NOMO-1 treated with DMSO at 0.1 percent for 48 hours (cell line): ENCODE results near the gene LRRC25.
A peak's percentile ranks its signal among the peaks of the same experiment; 100 is the strongest.

ENCODE experiments used
- DNase-seq: peaks from one replicate; lab custom pipeline; 2025; ENCODE audit not compliant: unreplicated experiment; lab: John Stamatoyannopoulos, UW

The LRRC25 gene

DNA sequence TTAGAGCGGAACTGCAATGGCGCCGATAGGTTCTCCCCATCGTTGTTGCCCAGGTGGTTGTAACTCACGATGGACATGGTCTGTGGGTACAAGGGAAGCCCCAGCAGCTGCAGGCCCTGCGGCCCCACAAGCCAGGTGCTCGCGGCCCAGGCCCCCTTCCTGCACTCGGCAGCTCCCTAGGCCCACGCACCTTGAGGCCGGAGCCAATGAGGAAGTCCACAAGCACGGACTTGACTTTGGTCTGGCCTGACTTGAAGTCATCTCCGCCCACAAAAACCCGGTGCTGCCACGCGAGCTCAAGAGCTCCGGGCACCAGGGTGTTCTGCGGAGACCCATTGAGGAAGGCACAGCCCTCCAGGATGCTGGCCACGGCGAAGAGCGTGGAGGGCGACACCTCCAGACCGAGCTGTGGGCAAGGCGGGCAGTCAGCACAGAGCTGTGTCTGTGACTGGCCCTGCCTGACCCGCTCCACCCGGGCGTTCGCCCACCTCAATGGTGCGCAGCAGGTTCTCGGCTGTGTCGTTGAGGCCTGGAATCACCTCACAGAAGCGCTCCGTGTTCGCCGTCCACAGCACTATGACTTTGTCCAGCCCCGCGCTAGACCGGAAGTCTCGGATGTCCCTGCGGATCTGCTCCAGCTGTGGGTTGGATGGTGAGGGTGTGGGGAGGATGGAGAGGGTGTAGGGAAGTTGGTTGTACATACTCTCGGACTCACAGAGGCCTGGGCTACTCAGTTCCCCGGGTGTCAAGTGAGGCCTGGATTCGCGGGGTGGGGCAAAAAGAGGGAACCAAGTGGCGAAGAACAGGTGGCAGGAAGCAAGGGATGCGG lies 38.6 kb upstream of the LRRC25 start:
- no peak for DNase-seq

DNA sequence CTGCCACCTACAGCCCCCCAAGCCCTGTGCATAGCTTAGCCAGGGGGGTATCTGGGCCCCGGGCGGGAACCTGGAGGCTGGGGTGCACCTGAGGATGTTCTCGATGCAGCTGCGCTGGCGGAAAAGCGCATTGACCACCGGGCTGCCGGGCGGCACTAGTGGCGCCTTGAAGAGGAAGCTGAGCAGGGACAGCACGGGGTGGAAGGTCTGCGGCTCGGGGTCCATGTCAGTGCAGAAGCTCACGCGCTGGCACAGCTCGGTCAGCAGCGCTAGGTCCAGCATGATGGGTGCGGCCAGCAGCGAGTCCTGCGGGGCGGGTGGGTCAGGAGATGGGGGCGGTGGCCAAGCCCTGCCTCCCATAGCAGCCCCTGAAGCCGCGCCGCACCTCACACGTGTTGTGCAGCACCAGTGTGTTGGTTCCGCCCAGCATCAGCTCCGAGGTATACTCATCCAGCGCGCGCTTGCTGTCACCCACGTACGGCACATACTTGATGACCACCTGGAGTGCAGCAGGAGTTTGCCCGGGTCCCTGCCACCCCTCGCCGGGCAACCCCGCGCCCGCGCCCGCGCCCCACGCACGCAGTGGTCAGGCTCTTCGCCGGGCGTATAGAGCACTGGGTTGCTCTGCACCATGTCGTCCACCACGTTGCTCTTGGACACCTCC lies 37.9 kb upstream of the LRRC25 start:
- no peak for DNase-seq

DNA sequence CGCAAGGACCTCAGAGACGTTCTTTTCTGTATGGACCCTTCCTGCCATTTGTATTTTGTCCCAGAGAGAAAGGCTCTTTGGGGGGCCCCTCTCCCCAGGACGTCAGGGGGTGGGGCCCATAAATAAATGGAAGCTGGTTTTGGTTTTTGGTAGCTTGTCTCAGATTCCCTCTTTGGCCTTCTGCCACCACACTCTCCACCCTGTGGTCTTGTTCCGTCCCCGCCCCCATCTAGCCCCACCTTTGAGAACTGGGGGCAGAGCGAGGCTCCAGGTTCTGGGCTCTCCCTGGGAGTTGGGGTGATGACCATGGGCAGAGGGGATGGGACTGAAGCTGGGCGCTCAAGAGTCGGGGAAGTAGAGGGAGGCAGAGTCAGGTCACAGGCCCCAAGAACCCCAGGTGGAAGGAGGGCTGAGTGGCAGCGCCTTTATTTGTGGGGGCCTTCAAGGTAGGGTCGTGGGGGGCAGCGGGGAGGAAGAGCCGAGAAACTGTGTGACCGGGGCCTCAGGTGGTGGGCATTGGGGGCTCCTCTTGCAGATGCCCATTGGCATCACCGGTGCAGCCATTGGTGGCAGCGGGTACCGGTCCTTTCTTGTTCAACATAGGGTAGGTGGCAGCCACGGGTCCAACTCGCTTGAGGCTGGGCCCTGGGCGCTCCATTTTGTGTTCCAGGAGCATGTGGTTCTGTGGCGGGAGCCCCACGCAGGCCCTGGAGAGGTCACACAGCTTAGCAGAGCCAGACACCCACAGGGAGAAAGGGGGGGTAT lies 37.2 kb upstream of the LRRC25 start:
- DNase-seq = no peak

DNA sequence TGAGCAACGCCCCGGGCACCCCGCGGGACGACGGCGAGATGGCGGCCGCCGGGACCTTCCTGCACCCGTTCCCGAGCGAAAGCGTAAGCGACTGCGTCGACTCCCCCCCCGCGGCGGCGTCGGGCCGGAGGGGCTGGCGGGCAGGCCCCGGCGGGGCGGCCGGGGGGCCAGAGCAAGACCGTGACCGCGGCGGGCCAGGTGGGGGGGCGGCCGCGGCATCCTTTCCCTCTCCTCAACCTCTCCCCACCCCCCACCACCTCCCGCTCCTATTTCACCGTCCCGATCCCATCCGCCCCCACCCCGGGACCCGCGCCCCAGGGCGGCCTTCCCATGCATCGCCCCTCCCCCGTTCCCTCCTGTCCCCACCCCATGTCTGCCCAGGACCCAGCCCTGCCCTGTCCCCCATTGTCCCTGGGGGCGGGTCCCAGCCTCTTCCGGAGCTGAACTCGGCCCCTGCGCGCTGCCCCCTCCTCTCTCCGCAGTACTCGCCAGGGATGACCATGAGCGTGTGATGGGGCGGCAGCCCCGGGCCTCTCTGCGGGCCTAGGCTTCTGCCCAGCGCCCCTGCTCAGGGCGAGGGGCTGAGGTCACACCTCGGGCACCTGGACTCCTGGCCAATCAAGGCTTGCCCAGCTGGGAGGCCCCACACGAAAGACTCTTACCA lies 36.4 kb upstream of the LRRC25 start:
- no peak for DNase-seq

DNA sequence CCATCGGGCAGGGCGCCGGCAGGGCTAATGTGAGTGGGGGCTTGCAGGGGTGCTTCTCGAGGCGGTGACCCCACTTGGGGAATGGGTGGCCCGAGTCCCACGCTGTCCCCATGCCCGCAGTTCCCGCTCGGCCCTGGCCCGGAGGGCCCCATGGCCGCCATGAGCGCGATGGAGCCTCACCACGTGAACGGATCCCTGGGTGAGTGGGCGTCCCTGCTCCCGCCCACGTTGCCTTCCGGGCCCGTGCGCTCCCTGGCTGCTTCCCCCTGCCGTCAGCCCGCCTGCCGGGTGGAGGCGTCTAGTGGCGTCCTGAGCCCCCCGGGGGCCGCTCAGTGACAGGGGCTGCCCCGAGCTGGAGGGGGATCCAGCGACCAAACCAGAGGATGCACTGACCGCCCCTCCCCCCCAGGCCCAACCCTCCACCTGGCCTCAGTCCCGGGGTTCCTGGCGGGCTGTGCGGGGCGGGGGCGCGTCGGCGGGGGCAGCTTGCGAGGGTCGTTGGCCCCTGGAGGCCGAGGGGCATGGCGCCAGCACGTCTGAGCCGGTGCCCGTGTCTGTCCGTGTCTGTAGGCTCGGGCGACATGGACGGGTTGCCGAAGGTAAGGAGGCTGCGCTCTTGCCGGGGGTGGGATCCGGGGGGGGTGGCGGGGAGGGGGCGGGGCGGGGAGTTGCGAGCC lies 35.7 kb upstream of the LRRC25 start:
- no peak for DNase-seq

DNA sequence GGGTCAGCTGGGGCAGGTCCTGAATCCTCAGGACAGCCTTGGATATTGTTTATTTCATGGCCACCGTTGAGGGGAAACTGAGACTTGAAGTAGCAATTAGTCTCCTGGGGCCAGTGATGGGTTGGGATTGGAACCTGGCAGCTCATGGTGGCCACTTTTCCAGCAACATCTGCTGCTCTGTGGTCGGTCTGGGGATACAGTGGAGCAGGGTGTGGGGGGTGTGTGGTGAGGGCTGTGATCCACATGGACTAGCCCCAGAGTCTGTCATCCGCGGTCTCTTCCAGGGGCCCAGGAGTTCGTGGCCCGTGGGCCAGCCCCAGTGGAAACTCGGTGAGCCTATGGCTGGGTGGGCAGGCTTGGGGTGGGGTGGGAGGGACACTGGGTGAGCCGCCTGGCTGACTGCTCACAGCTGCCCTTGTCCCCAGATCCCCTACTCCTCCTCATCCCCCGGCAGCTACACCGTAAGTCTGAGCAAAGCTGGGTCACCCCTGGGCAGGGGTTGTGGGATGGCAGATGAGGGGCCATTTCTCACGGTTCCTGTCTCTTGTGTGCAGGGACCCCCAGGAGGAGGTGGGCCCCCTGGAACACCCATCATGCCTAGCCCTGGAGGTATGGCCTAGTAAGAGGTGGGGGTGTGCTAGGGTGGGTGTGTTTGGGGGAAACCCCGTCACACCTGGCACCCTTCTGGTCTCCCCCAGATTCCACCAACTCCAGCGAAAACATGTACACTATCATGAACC lies 35.0 kb upstream of the LRRC25 start:
- DNase-seq = no peak

DNA sequence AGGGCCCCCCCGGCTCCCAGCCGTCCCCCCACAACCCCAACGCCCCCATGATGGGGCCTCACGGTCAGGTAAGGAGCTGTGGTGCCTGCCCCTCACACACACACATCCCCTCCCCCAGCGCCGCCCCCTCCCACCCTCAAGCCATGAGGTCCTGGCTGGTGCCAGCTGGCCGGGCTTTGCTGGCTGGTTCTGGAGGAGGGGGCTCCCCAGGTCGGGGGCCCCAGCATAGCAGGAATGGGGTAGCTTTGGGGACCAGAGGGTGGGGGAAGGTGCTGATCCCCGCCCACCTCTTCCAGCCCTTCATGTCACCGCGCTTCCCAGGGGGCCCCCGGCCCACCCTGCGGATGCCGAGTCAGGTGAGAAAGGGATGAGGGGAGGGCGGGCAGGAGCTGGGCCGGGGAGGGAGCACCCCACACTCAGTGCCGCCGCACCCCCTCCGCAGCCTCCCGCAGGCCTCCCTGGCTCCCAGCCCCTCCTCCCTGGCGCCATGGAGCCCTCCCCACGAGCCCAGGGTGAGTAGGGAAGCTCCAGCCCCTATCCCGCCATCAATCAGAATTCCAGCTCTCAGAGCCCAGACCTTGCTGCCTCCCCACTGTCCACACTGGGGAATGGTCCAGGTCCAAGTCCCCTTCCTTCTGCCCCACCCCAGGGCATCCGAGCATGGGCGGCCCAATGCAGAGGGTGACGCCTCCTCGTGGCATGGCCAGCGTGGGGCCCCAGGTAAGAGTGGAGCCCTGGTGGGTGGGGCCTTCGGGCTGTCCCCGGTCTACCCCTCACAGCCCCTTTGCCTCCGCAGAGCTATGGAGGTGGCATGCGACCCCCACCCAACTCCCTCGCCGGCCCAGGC lies 34.2 kb upstream of the LRRC25 start:
- no peak for DNase-seq

DNA sequence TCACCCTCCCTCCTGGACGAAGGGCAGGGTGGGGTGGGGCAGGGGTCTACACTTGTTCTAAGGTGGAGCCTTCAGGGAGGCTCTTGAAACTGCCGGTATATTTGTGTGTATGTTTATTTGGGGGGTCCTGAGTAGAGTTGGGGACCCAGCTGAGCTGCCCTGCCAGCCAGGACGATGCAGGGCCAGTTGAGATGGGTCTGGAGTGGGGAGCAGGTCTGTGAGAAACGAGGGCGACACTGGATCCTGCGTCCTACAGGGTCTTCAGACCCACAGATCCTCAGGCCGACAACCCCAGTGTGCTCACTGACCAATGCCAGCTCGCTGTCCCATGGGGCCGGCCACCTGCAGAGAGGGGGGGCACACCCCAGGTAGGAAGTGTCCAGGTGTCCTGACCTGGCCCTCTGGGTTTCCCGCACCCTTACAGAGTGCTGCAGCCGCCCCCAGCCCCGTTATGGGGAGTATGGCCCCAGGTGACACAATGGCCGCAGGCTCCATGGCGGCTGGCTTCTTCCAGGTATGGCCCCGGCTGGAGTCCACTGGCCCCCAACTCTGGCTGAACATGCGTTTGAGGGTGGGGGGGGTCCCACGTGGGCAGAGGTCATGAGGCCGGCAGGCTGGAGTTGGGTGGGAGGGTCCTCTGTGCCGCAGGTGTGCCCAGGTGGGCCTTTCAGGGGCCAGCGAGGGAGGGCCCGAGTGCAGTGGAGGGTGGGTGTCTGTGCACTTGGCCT lies 33.2 kb upstream of the LRRC25 start:
- DNase-seq = no peak

DNA sequence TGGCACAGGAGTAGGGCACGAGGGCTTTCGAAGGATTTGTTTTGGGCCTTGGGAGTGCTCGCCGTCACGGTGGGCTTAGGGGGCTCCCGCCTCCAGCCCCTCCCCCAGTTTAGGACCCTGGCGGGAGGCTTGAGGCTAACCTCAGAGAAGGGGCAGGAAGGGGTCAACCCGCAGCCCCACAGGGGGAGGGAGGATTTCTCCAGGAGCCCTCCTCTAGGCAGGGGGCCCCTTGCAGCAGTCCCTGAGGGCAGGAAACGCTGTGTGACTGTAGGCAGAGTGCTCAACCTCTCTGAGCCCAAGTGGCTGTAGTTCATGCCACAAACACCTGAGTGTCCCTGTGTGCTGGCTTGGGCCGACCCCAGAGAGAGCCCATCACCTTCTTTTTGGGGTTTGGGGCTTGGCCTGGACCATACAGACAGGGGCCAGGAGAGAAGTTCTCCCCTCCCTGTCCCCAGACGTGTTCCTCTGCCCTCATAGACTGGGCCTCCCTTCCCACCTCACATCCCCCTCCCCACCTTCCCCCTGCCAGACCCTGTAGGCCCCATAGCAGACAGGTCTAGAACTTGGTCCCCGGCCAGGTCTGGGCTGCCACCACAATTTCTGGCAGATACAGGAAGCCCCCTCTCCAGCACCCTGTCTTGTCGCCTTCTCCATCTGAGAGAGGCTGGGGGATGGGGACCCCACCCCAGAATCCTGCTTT lies 32.4 kb upstream of the LRRC25 start:
- no peak for DNase-seq

DNA sequence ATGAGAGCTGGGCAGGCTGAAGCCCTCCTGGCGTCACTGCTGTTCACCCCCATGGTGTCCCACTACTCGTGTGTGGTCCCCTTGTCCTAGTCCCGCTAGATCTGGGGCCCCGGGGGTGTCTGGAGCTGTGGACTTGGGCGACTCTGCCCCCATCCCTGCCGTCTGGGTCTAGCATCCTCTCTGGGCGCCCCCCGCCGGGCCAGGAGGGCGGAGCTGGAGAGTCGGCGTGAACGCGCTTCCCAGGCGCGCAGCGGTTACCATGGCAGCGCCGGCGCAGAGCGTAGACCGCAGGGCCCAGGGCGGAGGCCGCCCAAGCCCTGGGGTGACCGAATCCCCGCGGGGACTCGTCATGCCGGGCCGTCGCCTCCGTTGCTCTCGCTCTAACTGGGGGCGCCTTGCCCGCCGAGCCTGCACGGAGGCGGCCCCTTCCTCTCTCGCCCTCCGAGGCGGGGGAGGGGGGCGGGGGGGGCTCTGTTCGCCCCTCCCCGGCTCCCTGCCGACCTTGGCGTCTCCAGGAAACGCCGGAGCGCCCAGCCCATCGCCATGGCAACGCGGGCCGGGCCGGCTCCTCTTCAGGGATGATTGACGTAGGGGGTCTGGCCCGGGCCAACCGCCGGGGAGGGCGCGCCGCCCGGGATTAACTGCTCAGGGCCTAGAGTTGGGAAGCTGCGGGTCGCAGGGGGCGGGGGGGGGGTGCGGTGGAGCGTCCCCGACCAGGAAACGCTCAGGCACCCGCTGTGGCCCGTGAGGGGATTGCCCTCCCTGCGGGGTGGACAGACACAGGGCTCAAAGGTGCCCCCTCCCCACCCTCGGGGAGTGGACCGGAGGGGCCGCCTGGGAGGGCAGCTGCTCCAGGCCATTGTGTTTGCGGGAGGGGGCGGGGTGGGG lies 31.6 kb upstream of the LRRC25 start:
- DNase-seq = no peak

DNA sequence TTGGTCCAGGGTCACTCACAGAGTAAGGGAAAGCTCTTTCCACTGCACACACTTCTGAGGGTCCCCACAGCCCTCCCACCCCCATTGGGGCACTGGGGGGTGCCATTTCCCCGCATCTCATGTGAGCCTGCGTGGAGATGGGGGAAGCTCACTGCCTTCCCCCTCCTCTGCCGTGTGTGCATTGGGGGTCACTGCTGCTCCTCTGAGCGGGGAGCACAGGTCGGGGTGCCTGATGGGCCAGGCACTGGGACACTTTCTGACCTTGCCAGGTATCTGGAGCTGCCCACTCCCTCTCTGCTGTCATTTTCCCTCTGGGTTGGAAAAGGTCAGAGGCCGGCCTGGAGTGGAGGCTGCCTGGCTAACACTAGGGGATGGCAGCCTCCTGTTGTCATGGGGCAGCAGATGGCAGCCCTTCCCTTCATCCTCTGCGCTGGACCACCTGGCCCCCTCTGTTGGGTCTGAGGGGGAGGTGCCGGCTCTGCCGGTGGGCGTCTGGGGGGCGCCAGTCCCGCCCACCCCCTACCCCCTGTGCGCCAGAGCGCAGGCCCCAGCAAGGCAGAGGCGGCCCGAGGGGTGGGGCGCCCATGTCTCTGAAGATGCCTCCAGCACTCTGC lies 30.9 kb upstream of the LRRC25 start:
- no peak for DNase-seq

DNA sequence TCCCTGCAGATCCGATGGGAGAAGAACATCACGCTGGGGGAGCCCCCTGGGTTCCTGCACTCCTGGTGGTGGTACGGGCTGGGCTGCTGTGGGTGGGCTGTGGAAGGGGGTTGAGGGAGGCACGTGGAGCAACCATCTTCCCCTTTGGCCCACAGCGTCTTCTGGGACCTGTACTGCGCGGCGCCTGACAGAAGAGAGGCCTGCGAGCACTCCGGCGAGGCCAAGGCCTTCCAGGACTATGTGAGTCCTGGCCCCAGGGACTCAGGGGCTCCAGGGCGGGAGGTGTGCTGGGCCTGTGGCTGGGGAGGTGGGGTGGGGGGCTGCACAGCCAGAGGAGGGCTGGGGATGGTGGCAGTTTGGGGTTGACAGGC lies 30.3 kb upstream of the LRRC25 start:
- no peak for DNase-seq

DNA sequence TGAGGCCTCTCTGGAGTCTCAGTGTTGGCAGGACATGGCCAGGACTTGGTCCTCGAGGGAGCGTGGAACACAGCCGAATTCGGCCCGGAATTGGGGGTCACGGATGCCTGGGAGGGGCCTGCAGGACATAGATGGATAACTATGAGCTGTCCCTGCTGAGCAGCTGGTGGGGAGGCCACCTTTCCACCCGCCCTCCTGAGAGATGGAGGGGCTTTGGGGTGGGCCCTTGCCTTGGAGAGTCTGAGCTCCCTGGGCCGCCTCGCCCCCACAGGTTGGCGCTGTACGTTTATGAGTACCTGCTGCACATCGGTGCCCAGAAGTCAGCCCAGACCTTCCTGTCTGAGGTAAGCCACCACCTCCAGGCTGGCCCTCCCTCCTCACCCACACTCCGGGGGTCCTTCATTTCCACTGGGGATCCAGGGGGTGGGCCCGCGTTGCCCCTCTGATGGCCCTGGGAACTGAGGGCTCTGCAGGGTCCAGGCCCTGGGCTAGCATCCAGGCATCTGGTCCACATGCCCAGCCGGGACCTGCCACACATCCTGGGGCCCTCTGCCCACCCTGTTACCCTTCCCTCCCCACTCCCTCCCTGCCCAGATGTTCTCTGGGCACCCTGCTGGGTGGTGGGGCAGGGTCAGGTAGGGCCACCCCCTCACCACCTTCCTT lies 29.8 kb upstream of the LRRC25 start:
- DNase-seq = no peak

DNA sequence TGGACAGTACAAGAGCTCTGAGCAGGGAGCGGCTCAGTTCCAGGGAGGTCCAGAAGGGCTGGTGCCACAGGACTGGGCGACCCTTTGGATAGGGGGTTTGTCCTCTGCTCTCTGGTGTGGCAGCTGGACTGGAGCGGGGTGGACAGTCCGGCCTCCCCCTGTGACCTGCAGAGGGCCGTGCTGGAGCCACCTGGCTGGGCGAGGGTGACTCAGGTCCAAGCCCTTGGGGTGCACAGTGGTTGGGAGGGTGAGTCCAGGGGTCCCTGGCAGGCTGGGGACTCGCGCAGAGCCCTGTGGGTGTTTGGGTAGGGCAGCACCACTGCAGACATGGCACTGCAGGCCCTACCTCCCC lies 29.0 kb upstream of the LRRC25 start:
- no peak for DNase-seq

DNA sequence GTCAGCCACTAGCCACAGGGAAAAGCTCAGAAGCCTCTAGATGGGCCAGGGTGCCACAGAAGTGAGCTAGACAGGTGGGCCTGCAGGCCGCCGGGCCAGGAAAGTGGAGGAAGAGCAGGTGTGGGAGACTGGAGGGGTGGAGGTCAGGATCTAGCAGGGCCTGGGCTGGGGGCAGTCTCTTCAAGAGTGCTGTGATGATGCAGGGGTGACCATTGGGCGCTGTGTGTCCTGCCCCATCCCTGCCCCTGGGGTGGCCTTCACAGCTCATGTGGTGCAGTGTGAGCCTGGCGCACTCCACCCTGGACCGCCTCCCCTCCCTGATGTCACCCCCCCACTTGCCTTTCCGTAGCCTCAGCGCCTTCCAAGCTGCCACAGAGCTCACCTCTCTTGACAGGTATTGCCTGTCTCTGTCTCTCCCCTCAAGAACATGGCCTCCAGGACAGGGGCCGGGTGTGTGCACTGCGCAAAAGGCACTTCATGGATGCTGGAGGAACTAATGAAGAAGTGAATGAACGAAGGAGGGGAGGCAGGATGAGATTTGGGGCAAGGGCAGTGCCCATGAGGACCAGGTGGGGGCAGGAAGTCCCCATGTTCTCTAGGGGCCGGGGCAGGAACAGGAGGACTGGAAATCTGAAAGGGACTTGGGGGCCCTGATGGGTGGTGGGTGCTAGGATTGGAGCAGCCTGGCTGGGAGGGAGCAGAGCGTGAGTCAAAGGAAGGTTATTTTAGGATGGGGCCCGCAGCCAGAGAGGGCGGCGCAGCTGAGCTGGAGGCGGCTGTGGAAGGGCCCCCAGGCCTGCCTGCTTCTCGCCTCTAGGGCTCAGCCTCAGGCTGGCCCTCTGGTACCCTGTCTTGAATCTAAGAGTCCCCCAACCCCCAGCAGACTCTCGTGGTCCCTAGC lies 28.3 kb upstream of the LRRC25 start:
- DNase-seq = peak; percentile 7
